Subcutaneous preadipocyte (primary cell): ENCODE measurements around the gene MAP1S. TPM values are rescaled to one million over a fixed set of nuclear protein-coding genes. Genes with fewer than 3 reads are reported as not detected.

Experiments used
- total RNA-seq: library from RNA; depleted of rRNA; stranded (reverse); fragments of >200 nt; gene quantifications from 2 replicates; pipeline ENCODE4 v1.2.3, GENCODE V29; 2012

Gene MAP1S
- total RNA-seq = 25.4 and 29.7 TPM in 2 replicates

GRCh38 chr19:17718947-17719711 lies at the start of gene MAP1S:
MAP1S (plus strand) TSS chr19:17719480; CDS start chr19:17719503, 23 bp downstream.

GRCh38 chr19:17687857-17688784 lies 31.2 kb upstream of the MAP1S start, which contains the start of gene UNC13A:
UNC13A (minus strand) TSS chr19:17688354; CDS start chr19:17688199, 155 bp downstream.

GRCh38 chr19:17751103-17751911 lies 32.0 kb downstream of the MAP1S start, which contains the start of gene FCHO1:
FCHO1 (plus strand) TSS chr19:17751477; CDS start chr19:17755165, 3,688 bp downstream.

Other genes starting within 250 kb of the MAP1S start
- 15.8 and 26.1 TPM in 2 replicates for gene SLC27A1, start 249.0 kb upstream of the MAP1S start, total RNA-seq
- gene PGLS, start 207.8 kb upstream of the MAP1S start, total RNA-seq = 49.9 and 60.6 TPM in 2 replicates
- gene COLGALT1, start 163.8 kb upstream of the MAP1S start, total RNA-seq = 104 and 126 TPM in 2 replicates
- under 0.01 and 0.39 TPM in 2 replicates for gene UNC13A, start 31.1 kb upstream of the MAP1S start, total RNA-seq
- gene FCHO1, start 32.0 kb downstream of the MAP1S start, total RNA-seq = 0.73 and 1.2 TPM in 2 replicates
- gene B3GNT3, start 75.7 kb downstream of the MAP1S start, total RNA-seq = not detected in 2 replicates
- gene INSL3, start 102.0 kb downstream of the MAP1S start, total RNA-seq = not detected in 2 replicates
- gene JAK3, start 128.5 kb downstream of the MAP1S start, total RNA-seq = 0.78 and 2.2 TPM in 2 replicates
- gene RPL18A, start 140.4 kb downstream of the MAP1S start, total RNA-seq = 931 and 1,160 TPM in 2 replicates
- not detected in 2 replicates for gene SLC5A5, start 152.5 kb downstream of the MAP1S start, total RNA-seq
- gene CCDC124, start 213.5 kb downstream of the MAP1S start, total RNA-seq = 28.7 and 30.5 TPM in 2 replicates
- not detected in 2 replicates for gene KCNN1, start 247.6 kb downstream of the MAP1S start, total RNA-seq